Chondrocyte (in vitro differentiated cells): Measurements from ENCODE around the gene COL28A1. TPM values are rescaled to one million over a fixed set of nuclear protein-coding genes. Genes with fewer than 3 reads are reported as not detected.

ENCODE experiments used
- DNase-seq: peaks from one replicate; pipeline ENCODE4 v3.0.0; 2021; ENCODE audit warnings: mixed read lengths, low spot score
- H3K27ac Mint-ChIP-seq: one replicate; pipeline ENCODE4 v1.8.0; 2021; ENCODE audit warnings: mild to moderate bottlenecking, moderate library complexity, mixed read lengths; ENCODE audit not compliant: unreplicated experiment
- H3K27me3 Mint-ChIP-seq: 2 replicates; pipeline ENCODE4 v1.8.0; 2021; ENCODE audit warnings: low read depth, mixed read lengths
- H3K36me3 Mint-ChIP-seq: 2 replicates; pipeline ENCODE4 v1.8.0; 2021; ENCODE audit warnings: low read depth, mixed read lengths
- H3K4me1 Mint-ChIP-seq: 2 replicates; pipeline ENCODE4 v1.8.0; 2021; ENCODE audit warnings: low read depth, mild to moderate bottlenecking, mixed read lengths
- H3K4me3 Mint-ChIP-seq: one replicate; pipeline ENCODE4 v1.8.0; 2021; ENCODE audit warnings: mild to moderate bottlenecking, moderate library complexity, mixed read lengths; ENCODE audit not compliant: unreplicated experiment
- H3K9me3 Mint-ChIP-seq: 2 replicates; pipeline ENCODE4 v1.8.0; 2021; ENCODE audit warnings: low read depth, mixed read lengths
- CTCF ChIP-seq: fragments of 200-600 bp; sonication (generic); IDR thresholded peaks from 2 replicates; pipeline ENCODE4 v1.5.0; 2021; ENCODE audit warnings: antibody characterized with exemption, mild to moderate bottlenecking, moderate library complexity
- total RNA-seq: library from RNA; stranded (reverse); gene quantifications from 3 replicates; pipeline ENCODE4 v1.2.1, GENCODE V29; 2021

COL28A1 gene
- total RNA-seq, 1 donor from 2014 or later = 0.25 TPM

- no peak overlapping the region for H3K4me3 Mint-ChIP-seq
- H3K27me3 Mint-ChIP-seq = no peaks in the 10 kb centered on the region
- no peak for DNase-seq
- peaks cover 2% of the 10 kb centered on the region for H3K36me3 Mint-ChIP-seq
- no peak overlapping the region for H3K27ac Mint-ChIP-seq
- TF ChIP-seq CTCF = no peak
- H3K9me3 Mint-ChIP-seq = peaks cover 35% of the 10 kb centered on the region
- H3K4me1 Mint-ChIP-seq = peaks cover 16% of the 10 kb centered on the region
Measured at GRCh38 chr7:7446616-7447015, 89.1 kb downstream of the COL28A1 start.

- Mint-ChIP-seq H3K4me1 (peaks cover 29% of the 10 kb centered on the region), H3K27me3 (no peaks in the 10 kb centered on the region), H3K27ac (peak overlapping the region; percentile 32), H3K9me3 (peaks cover 22% of the 10 kb centered on the region), H3K36me3 (peaks cover 2% of the 10 kb centered on the region), H3K4me3 (no peak overlapping the region)
- no peak for DNase-seq
- TF ChIP-seq CTCF = no peak
Measured at GRCh38 chr7:7443806-7444350, 91.8 kb downstream of the COL28A1 start.

- H3K4me1 Mint-ChIP-seq = peaks cover 32% of the 10 kb centered on the region
- H3K36me3 Mint-ChIP-seq = no peaks in the 10 kb centered on the region
Measured at GRCh38 chr7:7439564-7439963, 96.1 kb downstream of the COL28A1 start.

GRCh38 chr7:7438851-7439250, 96.8 kb downstream of the COL28A1 start:
- Mint-ChIP-seq H3K4me3 (no peak overlapping the region), H3K36me3 (no peaks in the 10 kb centered on the region), H3K9me3 (no peaks in the 10 kb centered on the region), H3K27ac (peak overlapping the region; percentile 43), H3K4me1 (peaks cover 27% of the 10 kb centered on the region), H3K27me3 (no peaks in the 10 kb centered on the region)
- peak; percentile 35 for TF ChIP-seq CTCF
- no peak for DNase-seq

More at GRCh38 chr7:7439564-7439963, 96.1 kb downstream of the COL28A1 start:
- no peak for TF ChIP-seq CTCF
- Mint-ChIP-seq H3K27ac (no peak overlapping the region), H3K27me3 (no peaks in the 10 kb centered on the region), H3K9me3 (no peaks in the 10 kb centered on the region), H3K4me3 (no peak overlapping the region)
- no peak for DNase-seq

GRCh38 chr7:7435978-7436377, 99.7 kb downstream of the COL28A1 start:
- H3K4me3 Mint-ChIP-seq = no peak overlapping the region
- no peaks in the 10 kb centered on the region for H3K9me3 Mint-ChIP-seq

More at GRCh38 chr7:7435978-7436377, 99.7 kb downstream of the COL28A1 start:
- Mint-ChIP-seq H3K27ac (no peak overlapping the region), H3K27me3 (no peaks in the 10 kb centered on the region), H3K36me3 (no peaks in the 10 kb centered on the region), H3K4me1 (peaks cover 16% of the 10 kb centered on the region)
- DNase-seq = no peak
- no peak for TF ChIP-seq CTCF
